Activated CD4-positive, CD25-positive, alpha-beta regulatory T cell treated with anti-CD3 and anti-CD28 coated beads, Interleukin-2, amount 50 U/mL, for 72 hours (primary cell): ENCODE results near the gene CDCP1.
"Not testable (repeated sequence)": the region's sequence is repeated elsewhere in the genome, so short reads cannot be mapped to it uniquely, and the experiment has no call there.

Source experiments
- DNase-seq: peaks from one replicate; pipeline ENCODE4 v3.0.0; 2021

CDCP1 gene

GRCh38 chr3:45080824-45081223, 65.4 kb downstream of the CDCP1 start:
- no peak for DNase-seq

- no peak for DNase-seq
Measured at GRCh38 chr3:45079715-45080114, 66.5 kb downstream of the CDCP1 start.

- DNase-seq: no peak
Measured at GRCh38 chr3:45078910-45079522, 67.2 kb downstream of the CDCP1 start.

GRCh38 chr3:45078256-45078655, 67.9 kb downstream of the CDCP1 start:
- DNase-seq: not testable (repeated sequence)

GRCh38 chr3:45075821-45076625, 70.2 kb downstream of the CDCP1 start:
- DNase-seq: no peak

- DNase-seq: no peak
Measured at GRCh38 chr3:45071075-45071474, 75.1 kb downstream of the CDCP1 start.

- no peak for DNase-seq
Measured at GRCh38 chr3:45067941-45068340, 78.2 kb downstream of the CDCP1 start.

- DNase-seq: no peak
Measured at GRCh38 chr3:45067486-45067885, 78.7 kb downstream of the CDCP1 start.

- no peak for DNase-seq
Measured at GRCh38 chr3:45066109-45066801, 79.9 kb downstream of the CDCP1 start.

GRCh38 chr3:45065373-45065720, 80.8 kb downstream of the CDCP1 start:
- DNase-seq: no peak

GRCh38 chr3:45064512-45065372, 81.4 kb downstream of the CDCP1 start:
- peak; percentile 34 for DNase-seq

GRCh38 chr3:45062697-45063070, 83.5 kb downstream of the CDCP1 start:
- DNase-seq: no peak

- DNase-seq: no peak
Measured at GRCh38 chr3:45060165-45060892, 85.8 kb downstream of the CDCP1 start.

GRCh38 chr3:45059132-45059531, 87.0 kb downstream of the CDCP1 start:
- DNase-seq: no peak

GRCh38 chr3:45057557-45057956, 88.6 kb downstream of the CDCP1 start:
- DNase-seq: no peak

- no peak for DNase-seq
Measured at GRCh38 chr3:45056608-45057301, 89.4 kb downstream of the CDCP1 start.

- DNase-seq: no peak
Measured at GRCh38 chr3:45055411-45056143, 90.6 kb downstream of the CDCP1 start.

- DNase-seq: no peak
Measured at GRCh38 chr3:45055032-45055410, 91.2 kb downstream of the CDCP1 start.

- no peak for DNase-seq
Measured at GRCh38 chr3:45054196-45054857, 91.9 kb downstream of the CDCP1 start.

- not testable (repeated sequence) for DNase-seq
Measured at GRCh38 chr3:45053805-45054195, 92.4 kb downstream of the CDCP1 start.

- no peak for DNase-seq
Measured at GRCh38 chr3:45051685-45052084, 94.5 kb downstream of the CDCP1 start.
